GM19099 (cell line): Measurements from ENCODE around the gene CARD11.

ENCODE experiments used
- POLR2A ChIP-seq: IDR thresholded peaks from 3 replicates; pipeline ENCODE4 v1.6.1; 2011; ENCODE audit warnings: low read depth; ENCODE audit not compliant: insufficient read length; ENCODE audit errors: extremely low read depth

Gene CARD11

GRCh38 chr7:2983586-2983985 is 60.1 kb downstream of the CARD11 start:
- TF ChIP-seq POLR2A, result no peak

DNA sequence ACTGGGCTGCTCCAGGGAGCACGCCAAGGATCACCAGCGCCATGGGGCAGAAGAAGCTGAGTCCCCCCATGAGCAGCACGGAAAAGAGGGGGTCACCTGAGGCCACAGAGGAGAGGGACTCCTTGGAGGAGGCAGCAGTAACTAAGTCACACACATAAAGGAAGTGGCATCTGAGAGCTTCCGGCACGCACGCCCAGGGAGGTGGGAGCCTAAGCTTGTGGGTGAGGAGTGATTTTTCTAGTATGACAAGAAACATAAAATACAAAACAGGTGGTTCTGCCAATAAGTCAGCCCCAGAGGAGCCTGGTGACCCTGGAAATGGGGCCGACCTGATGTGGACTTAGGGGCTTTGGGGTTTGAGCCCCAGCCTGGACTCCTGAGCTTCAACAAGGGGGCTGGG is 60.8 kb downstream of the CARD11 start:
- TF ChIP-seq POLR2A, result no peak

DNA sequence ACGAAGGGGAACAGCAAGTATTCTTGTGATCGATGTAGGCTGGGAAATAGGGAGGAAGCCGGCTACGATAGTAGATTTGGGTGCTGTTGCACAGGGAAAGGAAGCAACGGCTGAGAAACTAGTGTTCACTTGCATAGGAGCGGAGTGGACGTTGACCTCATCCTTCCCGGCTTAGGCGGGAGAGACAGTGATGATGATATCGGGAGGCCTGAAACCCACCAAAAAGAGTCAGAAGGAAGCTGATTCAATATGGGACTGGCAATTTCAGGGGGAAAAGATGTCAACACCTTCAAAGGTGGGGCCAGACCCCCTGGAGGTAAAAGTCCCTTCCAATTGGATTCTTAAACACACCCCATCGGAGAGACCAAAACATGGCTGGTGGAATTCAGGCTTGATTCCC is 61.3 kb downstream of the CARD11 start:
- no peak for TF ChIP-seq POLR2A

GRCh38 chr7:2981103-2981480 is 62.6 kb downstream of the CARD11 start:
- TF ChIP-seq POLR2A, result no peak

DNA sequence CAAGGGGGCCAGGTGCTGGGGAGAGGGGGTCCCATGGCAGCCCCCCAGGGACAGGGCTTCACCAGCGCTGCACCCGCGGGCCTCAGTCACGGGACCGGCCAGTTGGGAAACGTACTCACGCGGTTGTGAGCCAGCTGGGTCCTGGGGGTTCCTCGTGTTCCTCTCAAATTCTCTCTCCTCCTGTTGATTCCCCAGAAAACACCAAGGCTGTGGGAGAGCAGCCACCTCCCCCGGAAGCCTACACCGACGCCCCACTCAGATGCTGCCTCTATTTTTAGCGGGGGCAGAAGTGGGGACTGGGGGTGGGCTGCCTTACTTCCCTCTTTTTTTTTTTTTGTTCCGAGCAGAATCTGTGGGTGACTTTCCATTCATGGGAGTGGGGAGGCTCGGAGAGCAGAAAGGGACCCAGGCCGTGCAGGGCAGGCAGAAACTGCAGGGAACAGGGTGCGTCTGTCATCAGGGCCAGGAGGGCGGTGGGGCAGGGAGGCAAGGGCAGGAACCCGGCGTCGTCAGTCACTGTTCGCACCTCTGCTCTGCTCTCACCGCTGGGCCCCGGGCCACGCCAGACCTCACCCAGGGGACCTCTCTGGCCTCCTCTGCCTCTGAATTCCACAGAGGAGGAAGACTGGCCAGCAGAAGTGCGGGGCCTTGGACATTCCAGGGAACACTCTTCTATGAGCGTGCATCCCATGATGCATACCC is 63.1 kb downstream of the CARD11 start:
- no peak for TF ChIP-seq POLR2A

DNA sequence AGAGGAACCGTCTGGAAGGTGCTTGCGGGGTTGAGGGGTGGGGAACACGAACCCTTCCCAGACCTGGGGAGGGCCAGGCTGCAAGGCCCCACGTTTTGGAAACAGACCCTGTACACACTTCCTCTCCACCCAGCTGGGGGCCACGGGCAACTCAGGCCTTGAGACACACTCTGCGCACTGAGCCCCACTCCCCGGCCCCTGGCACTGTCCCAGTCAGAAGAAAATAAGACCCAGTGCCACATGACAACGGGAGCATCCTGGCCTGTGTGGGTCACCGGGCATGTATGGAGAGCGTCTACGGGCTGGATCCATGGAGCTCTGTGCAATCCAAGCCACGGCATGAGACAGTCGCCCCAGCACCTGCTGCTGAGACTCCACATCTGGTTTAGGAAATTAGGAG is 63.7 kb downstream of the CARD11 start:
- no peak for TF ChIP-seq POLR2A

GRCh38 chr7:2979201-2979631 is 64.5 kb downstream of the CARD11 start:
- TF ChIP-seq POLR2A, result no peak

- no peak for TF ChIP-seq POLR2A
These were observed 65.3 kb downstream of the CARD11 start for GRCh38 chr7:2978408-2978807.

- no peak for TF ChIP-seq POLR2A
These were observed 67.8 kb downstream of the CARD11 start for GRCh38 chr7:2975821-2976371.

GRCh38 chr7:2974093-2974819 is 69.4 kb downstream of the CARD11 start:
- no peak for TF ChIP-seq POLR2A

DNA sequence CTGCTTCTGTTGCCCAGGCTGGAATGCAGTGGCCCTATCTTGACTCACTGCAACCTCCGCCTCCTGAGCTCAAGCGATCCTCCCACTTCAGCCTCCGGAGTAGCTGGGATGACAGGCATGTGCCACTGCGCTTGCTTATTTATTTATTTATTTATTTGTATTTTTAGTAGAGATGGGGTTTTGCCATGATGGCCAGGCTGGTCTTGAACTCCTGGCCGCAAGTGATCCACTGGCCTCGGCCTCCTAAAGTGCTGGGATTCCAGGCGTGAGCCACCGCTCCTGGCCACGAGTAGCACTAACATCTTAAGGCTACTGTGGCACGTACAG is 70.9 kb downstream of the CARD11 start:
- no peak for TF ChIP-seq POLR2A

- no peak for TF ChIP-seq POLR2A
These were observed 71.5 kb downstream of the CARD11 start for GRCh38 chr7:2971914-2972834.

GRCh38 chr7:2970861-2971260 is 72.8 kb downstream of the CARD11 start:
- TF ChIP-seq POLR2A, result no peak

DNA sequence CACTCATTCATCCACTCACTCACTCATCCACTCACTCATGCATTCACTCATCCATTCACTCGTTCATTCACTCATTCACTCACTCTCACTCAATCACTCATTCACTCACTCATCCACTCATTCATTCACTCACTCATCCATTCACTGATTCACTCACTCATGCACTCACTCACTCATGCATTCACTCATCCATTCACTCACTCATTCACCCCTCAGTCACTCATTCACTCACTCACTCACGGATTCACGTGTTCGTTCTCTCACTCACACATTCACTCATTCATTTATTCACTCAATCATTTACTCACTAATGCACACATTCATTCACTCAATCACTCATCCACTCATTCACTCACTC is 73.4 kb downstream of the CARD11 start:
- TF ChIP-seq POLR2A, result no peak

DNA sequence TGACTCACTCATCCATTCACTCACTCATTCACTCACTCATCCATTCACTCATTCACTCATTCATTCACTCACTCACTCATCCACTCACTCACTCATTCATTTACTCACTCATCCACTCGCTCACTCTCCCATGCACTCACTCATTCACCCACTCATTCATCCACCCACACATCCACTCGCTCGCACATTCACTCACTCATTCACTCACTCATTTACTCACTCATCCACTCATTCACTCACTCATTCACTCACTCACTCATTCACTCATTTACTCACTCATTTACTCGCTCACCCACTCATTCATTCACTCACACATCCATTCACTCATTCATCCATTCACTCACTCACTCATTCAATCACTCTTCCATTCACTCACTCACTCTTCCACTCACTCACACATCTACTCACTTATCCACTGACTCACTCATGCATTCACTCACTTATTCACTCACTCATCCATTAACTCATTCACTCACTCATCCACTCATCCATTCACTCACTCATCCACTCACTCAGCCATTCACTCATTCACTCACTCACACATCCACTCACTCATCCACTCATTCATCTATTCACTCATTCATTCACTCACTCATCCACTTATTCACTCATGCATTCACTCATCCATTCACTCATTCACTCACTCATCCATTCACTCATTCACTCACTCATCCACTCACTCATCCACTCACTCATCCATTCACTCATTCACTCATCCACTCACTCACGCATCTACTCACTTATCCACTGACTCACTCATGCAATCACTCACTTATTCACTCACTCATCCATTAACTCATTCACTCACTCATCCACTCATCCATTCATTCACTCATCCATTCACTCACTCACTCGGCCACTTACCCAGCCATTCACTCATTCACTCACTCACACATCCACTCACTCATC is 74.0 kb downstream of the CARD11 start:
- TF ChIP-seq POLR2A, result no peak
